Articular chondrocyte of knee joint (primary cell): Measurements from ENCODE around the gene ANHX. TPM values are rescaled to one million over a fixed set of nuclear protein-coding genes. Genes with fewer than 3 reads are reported as not detected.

Experiments used
- small RNA-seq: library from RNA; depleted of rRNA; stranded (forward); fragments of <200 nt; gene quantifications from one replicate; pipeline ENCODE3, GENCODE V24; 2012
- total RNA-seq: library from RNA; depleted of rRNA; stranded (reverse); fragments of >200 nt; gene quantifications from 2 replicates; pipeline ENCODE4 v1.2.3, GENCODE V29; 2012

Gene ANHX
- total RNA-seq: not detected in 2 replicates

GRCh38 chr12:133235401-133236112, at the start of gene ANHX:
Gene ANHX (minus strand): TSS chr12:133235877. CDS start chr12:133234356, 1,521 bp downstream.

GRCh38 chr12:133181238-133181959, 54.3 kb downstream of the ANHX start, which contains the start of gene ZNF268:
Gene ZNF268 (plus strand): TSS chr12:133181495. CDS start chr12:133181998, 503 bp downstream.

Small RNA genes lying within 50 kb of the gene (small RNA-seq; reads per million reads assigned to genes)
- gene RF00019: not detected
- not detected for gene RNU6-717P

Other genes with a start within 250 kb of the ANHX start
- 11.3 and 14.2 TPM in 2 replicates for gene ZNF26, start 249.5 kb downstream of the ANHX start, total RNA-seq
- 28.5 and 39.2 TPM in 2 replicates for gene ZNF84, start 198.4 kb downstream of the ANHX start, total RNA-seq
- gene ZNF140, start 155.0 kb downstream of the ANHX start, total RNA-seq: 22.6 and 30.3 TPM in 2 replicates
- 2.1 TPM in 2 replicates for gene ZNF891, start 105.6 kb downstream of the ANHX start, total RNA-seq
- gene ZNF10, start 105.2 kb downstream of the ANHX start, total RNA-seq: 9.8 and 10.2 TPM in 2 replicates
- gene ZNF268, start 54.4 kb downstream of the ANHX start, total RNA-seq: 28.6 and 29.7 TPM in 2 replicates